Calu3 (cell line): Measurements from ENCODE around the gene SHISA7. TPM values are rescaled to one million over a fixed set of nuclear protein-coding genes. Genes with fewer than 3 reads are reported as not detected.

Experiments
- BruUV-seq: library from RNA; stranded (reverse); fragments of 400-500 nt; replicated peaks from 2 replicates; lab custom pipeline; 2021; lab: Mats Ljungman, UMichigan
- CTCF ChIA-PET: fragments of 300-600 bp; sonication (Branson Sonifier 250); formaldehyde crosslinking; loops from one replicate; lab custom pipeline; 2022; ENCODE audit warnings: antibody characterized with exemption; lab: Charles Lee
- DNase-seq: peaks from one replicate; pipeline ENCODE4 v3.0.0; 2022
- H3K27ac Mint-ChIP-seq: one replicate; pipeline ENCODE4 v1.8.0; 2022; ENCODE audit warnings: mixed read lengths; ENCODE audit not compliant: unreplicated experiment
- H3K27me3 Mint-ChIP-seq: one replicate; pipeline ENCODE4 v1.8.0; 2022; ENCODE audit warnings: mixed read lengths; ENCODE audit not compliant: unreplicated experiment
- H3K36me3 Mint-ChIP-seq: one replicate; pipeline ENCODE4 v1.8.0; 2022; ENCODE audit warnings: mild to moderate bottlenecking, moderate library complexity, mixed read lengths; ENCODE audit not compliant: insufficient read depth, unreplicated experiment
- H3K4me1 Mint-ChIP-seq: one replicate; pipeline ENCODE4 v1.8.0; 2022; ENCODE audit warnings: mild to moderate bottlenecking, low read depth, mixed read lengths; ENCODE audit not compliant: unreplicated experiment
- H3K4me3 Mint-ChIP-seq: one replicate; pipeline ENCODE4 v1.8.0; 2022; ENCODE audit warnings: mild to moderate bottlenecking, low read depth, moderate library complexity, mixed read lengths; ENCODE audit not compliant: unreplicated experiment
- H3K9me3 Mint-ChIP-seq: one replicate; pipeline ENCODE4 v1.8.0; 2022; ENCODE audit warnings: low read depth, mixed read lengths; ENCODE audit not compliant: unreplicated experiment
- intact Hi-C: fragments of 100-400 bp; cut with micrococcal nuclease; formaldehyde crosslinking; loops from one replicate; pipeline ENCODE4 v1.10.0; 2022; ENCODE audit not compliant: unreplicated experiment
- total RNA-seq: library from RNA; stranded (reverse); gene quantifications from 2 replicates; pipeline ENCODE4 v1.2.3, GENCODE V29; 2022
- TF ChIP-seq, protein P1 (sequence below): fragments of 200-600 bp; IDR thresholded peaks from one replicate; pipeline ENCODE4 v1.8.0; 2022; ENCODE audit warnings: antibody characterized with exemption; ENCODE audit not compliant: unreplicated experiment

SHISA7 gene
- total RNA-seq, 1 experiment from 2014 or later = not detected

DNA sequence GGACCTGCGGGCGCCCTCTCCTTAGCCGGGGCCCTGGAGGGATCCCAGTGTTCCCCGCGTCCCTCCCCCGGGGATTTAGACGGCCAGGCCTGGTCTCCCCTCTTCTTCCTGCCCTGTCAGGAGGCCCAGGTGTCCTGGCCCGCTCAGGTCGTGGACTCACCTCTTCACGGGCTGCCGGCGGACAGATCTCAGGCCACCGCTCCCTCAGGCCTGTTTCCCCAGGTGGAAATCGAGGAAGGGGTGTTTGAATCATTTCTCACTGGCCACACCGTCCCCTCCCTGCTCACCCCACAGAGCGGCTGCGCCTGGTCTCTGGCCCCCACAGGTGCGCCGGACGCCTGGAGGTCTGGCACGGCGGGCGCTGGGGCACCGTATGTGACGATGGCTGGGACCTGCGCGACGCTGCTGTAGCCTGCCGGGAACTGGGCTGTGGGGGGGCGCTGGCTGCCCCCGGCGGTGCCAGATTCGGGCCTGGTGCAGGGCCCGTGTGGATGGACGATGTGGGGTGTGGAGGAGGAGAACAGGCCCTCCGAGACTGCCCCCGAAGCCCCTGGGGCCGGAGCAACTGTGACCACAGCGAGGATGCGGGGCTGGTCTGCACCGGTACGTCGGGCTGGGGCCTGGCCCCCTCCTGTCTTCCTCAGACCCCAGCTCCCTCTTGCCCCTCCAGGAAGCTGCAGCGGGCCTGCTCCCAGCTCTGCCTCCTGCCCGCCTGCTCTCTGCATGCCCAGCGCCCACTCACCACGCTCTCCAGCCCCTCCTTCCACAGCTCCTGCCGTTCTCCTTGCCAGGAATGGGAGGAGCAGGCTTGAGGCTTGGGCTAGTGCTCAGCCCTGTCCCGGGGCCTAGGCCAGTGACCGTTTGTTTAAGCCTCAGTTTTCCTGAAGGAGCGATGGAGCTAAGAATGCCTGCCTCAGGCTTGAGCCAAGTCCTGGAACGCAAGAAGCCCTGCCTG is 47.7 kb upstream of the SHISA7 start:
- DNase-seq = no peak
- peaks cover 8% of the 10 kb centered on the region for H3K4me1 Mint-ChIP-seq
- BruUV-seq = no TSS peak
- H3K27ac Mint-ChIP-seq = no peak overlapping the region
- TF ChIP-seq, protein P1, sequence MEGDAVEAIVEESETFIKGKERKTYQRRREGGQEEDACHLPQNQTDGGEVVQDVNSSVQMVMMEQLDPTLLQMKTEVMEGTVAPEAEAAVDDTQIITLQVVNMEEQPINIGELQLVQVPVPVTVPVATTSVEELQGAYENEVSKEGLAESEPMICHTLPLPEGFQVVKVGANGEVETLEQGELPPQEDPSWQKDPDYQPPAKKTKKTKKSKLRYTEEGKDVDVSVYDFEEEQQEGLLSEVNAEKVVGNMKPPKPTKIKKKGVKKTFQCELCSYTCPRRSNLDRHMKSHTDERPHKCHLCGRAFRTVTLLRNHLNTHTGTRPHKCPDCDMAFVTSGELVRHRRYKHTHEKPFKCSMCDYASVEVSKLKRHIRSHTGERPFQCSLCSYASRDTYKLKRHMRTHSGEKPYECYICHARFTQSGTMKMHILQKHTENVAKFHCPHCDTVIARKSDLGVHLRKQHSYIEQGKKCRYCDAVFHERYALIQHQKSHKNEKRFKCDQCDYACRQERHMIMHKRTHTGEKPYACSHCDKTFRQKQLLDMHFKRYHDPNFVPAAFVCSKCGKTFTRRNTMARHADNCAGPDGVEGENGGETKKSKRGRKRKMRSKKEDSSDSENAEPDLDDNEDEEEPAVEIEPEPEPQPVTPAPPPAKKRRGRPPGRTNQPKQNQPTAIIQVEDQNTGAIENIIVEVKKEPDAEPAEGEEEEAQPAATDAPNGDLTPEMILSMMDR = no peak
- peaks cover 54% of the 10 kb centered on the region for H3K27me3 Mint-ChIP-seq
- no peak overlapping the region for H3K4me3 Mint-ChIP-seq
- CTCF ChIA-PET = interaction anchor here (0.5 to 0.9 kb wide), 4 partner anchors 15 to 373 kb away, joined by 3 to 7 read pairs (median 4); partner anchors contain the start of gene PPP1R12C
- no peaks in the 10 kb centered on the region for H3K9me3 Mint-ChIP-seq
- intact Hi-C loops = no loop called here
- H3K36me3 Mint-ChIP-seq = peaks cover 31% of the 10 kb centered on the region

DNA sequence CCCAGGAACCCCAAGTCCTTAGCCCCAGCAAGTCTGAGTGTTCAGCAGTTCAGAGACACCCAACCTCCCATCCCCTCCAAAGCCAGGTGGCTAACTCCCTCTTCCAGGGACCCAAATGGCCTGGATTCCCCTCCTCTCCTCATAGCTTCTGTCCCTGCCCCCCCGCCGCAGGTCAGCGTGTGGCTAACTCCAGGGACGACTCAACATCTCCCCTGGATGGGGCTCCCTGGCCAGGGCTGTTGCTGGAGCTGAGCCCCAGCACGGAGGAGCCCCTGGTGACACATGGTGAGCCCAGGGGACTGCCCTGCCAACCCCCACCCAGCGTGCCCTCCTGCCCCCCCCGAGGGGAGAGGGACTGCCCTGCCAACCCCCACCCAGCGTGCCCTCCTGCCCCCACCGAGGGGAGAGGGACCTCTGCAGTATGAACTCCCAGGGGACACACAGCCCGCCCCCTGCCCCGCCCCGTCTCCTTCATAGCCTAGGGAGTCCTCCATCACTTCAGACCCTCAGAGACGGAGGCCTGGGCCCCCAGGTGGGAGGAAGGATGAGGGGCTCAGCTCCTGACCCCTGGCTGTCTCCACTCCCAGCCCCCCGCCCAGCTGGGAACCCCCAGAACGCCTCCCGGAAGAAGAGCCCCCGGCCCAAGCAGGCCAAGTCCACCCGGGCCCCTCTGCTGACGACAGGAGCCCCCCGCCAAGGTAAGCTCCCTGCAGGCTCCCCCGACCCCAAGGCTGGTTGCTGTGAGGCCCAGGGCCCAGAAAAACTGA is 46.8 kb upstream of the SHISA7 start:
- Mint-ChIP-seq H3K4me3 (no peak overlapping the region), H3K27me3 (peaks cover 45% of the 10 kb centered on the region), H3K4me1 (peaks cover 9% of the 10 kb centered on the region), H3K36me3 (peaks cover 40% of the 10 kb centered on the region), H3K27ac (no peak overlapping the region), H3K9me3 (no peaks in the 10 kb centered on the region)
- TF ChIP-seq, protein P1 = no peak
- intact Hi-C loops = no loop called here
- no peak for DNase-seq
- no TSS peak for BruUV-seq
- CTCF ChIA-PET = interaction anchor here (0.7 kb wide), 1 partner anchor 372 kb away, joined by 3 read pairs; the partner anchor contains the start of gene PPP1R12C

DNA sequence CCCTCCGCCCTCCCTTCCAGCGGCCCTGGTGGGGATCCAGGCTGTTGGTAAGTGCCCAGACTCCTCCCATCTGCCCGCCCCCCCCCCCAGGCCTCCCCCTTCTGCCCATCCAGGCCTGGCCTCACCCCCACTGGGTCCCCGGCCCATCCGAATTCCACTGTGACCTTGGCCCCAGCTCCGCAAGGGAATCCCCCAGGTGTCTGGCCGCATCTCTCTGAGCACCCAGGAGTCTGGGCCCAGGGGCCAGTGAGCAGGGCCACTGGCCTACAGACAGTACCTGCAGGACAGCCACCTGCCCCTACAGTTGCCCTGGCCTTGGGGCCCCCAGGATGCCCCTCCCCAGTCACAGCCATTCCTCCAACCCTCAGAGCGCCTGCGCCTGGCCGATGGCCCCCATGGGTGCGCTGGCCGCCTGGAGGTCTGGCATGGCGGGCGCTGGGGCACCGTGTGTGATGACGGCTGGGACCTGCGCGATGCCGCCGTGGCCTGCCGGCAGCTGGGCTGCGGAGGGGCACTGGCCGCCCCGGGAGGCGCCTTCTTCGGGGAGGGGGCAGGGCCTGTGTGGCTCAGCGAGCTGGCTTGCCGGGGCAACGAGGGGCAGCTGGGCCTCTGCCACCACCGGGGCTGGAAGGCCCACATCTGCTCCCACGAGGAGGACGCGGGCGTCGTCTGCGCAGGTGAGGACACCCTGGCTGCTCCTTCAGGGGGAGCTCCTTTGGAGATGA is 46.0 kb upstream of the SHISA7 start:
- Mint-ChIP-seq H3K4me3 (no peak overlapping the region), H3K36me3 (peaks cover 44% of the 10 kb centered on the region), H3K27me3 (peaks cover 38% of the 10 kb centered on the region), H3K9me3 (no peaks in the 10 kb centered on the region), H3K4me1 (peaks cover 9% of the 10 kb centered on the region), H3K27ac (no peak overlapping the region)
- TF ChIP-seq, protein P1 = no peak
- CTCF ChIA-PET = interaction anchor here (0.7 kb wide), 1 partner anchor 825 kb away, joined by 3 read pairs; no protein-coding TSS in a partner anchor
- no TSS peak for BruUV-seq
- intact Hi-C loops = no loop called here
- no peak for DNase-seq
